LNCAP (cell line): ENCODE measurements around the gene MED13.
A peak's percentile ranks its signal among the peaks of the same experiment; 100 is the strongest.

Experiments
- TF ChIP-seq, protein P1 (sequence below): fragments of 450-650 bp; IDR thresholded peaks from 2 replicates; pipeline ENCODE4 v1.5.1; 2017; ENCODE audit warnings: mild to moderate bottlenecking

MED13 gene, protein sequence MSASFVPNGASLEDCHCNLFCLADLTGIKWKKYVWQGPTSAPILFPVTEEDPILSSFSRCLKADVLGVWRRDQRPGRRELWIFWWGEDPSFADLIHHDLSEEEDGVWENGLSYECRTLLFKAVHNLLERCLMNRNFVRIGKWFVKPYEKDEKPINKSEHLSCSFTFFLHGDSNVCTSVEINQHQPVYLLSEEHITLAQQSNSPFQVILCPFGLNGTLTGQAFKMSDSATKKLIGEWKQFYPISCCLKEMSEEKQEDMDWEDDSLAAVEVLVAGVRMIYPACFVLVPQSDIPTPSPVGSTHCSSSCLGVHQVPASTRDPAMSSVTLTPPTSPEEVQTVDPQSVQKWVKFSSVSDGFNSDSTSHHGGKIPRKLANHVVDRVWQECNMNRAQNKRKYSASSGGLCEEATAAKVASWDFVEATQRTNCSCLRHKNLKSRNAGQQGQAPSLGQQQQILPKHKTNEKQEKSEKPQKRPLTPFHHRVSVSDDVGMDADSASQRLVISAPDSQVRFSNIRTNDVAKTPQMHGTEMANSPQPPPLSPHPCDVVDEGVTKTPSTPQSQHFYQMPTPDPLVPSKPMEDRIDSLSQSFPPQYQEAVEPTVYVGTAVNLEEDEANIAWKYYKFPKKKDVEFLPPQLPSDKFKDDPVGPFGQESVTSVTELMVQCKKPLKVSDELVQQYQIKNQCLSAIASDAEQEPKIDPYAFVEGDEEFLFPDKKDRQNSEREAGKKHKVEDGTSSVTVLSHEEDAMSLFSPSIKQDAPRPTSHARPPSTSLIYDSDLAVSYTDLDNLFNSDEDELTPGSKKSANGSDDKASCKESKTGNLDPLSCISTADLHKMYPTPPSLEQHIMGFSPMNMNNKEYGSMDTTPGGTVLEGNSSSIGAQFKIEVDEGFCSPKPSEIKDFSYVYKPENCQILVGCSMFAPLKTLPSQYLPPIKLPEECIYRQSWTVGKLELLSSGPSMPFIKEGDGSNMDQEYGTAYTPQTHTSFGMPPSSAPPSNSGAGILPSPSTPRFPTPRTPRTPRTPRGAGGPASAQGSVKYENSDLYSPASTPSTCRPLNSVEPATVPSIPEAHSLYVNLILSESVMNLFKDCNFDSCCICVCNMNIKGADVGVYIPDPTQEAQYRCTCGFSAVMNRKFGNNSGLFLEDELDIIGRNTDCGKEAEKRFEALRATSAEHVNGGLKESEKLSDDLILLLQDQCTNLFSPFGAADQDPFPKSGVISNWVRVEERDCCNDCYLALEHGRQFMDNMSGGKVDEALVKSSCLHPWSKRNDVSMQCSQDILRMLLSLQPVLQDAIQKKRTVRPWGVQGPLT (N-terminal part only)

DNA sequence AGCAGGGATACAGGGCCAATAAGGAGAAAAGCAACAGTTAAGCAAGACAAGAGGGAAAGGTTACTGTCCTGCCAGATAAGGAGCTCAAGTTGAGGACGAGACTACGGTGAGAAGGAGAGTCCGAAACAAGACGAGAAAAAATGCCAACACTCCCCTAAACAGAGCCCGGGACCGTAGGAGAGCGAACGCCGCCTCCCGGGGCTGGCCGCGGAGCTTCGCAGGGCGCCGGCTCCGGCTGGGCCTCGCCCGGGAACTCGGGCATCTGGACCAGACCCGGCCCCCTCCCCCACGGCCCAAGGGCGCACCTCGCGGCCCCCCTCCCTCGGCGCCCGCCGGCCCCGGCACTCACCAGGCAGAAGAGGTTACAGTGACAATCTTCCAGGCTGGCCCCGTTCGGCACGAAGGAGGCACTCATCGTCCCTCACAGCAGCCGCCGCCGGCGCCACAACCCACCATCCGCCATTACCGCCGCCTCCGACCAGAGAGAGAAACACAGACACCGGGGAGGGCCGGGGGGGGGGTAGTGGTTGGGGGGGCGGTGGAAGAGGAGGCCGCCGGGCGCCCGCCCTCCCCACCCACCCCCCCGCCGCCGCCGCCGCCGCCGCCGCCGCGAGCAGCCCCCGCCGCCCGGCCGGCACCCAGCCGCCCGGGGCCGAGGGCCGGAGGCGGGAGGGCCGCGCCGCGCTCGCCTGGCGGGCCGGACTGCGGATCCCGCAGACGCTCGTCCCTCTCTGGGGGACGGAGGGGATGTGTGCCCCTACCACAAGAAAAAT, at the start of gene MED13:
TSS of gene MED13 (minus strand) at position 488 of the 773 bp plus-strand sequence. CDS start at position 415, 73 bp downstream.
- TF ChIP-seq, protein P1, sequence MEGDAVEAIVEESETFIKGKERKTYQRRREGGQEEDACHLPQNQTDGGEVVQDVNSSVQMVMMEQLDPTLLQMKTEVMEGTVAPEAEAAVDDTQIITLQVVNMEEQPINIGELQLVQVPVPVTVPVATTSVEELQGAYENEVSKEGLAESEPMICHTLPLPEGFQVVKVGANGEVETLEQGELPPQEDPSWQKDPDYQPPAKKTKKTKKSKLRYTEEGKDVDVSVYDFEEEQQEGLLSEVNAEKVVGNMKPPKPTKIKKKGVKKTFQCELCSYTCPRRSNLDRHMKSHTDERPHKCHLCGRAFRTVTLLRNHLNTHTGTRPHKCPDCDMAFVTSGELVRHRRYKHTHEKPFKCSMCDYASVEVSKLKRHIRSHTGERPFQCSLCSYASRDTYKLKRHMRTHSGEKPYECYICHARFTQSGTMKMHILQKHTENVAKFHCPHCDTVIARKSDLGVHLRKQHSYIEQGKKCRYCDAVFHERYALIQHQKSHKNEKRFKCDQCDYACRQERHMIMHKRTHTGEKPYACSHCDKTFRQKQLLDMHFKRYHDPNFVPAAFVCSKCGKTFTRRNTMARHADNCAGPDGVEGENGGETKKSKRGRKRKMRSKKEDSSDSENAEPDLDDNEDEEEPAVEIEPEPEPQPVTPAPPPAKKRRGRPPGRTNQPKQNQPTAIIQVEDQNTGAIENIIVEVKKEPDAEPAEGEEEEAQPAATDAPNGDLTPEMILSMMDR: no peak

DNA sequence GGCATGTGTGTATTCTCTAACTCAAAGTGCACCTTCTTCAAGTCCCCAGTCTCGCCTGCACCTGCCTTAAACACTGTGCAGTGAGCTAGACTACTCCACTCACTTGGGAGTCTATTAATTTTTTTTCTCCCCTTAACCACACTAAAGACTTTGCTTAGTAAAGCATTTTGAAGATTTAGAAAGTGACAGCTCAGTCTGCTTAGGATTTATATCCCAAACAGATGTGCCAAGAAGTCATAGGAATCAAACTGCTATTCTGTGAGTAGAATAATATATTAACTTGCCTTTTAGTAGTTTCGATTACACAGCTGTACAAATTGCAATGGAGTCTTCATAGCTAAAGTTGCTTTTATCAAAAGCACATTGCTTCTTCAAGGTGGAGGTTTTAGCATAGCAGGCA, 47.2 kb upstream of the MED13 start:
- TF ChIP-seq, protein P1: no peak

DNA sequence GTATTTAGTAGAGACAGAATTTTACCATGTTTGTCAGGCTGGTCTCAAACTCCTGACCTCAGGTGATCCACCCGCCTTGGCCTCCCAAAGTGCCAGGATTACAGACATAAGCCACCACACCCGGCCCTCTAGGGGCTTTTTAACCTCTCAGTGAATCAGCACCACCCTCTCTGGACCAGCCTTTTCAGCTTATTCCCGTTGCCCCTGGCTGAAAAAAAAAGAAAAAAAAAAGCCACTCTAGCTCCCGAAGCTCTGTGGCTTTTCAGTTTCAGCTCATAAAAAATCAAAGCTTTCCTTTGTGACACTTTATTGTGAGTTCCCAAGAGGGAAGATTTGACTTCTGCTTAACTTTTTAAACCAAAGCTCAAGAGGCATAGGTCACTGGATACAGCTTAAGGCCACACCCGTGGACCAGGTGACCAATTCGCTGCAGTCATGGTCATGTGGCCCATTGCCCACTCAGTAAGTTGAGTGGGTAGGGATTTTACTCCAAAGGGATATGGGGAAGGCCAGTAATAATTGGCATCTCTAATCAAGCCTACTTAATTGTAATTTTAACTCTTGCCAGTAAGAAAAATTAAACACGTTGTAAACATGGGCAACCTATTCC, 46.6 kb upstream of the MED13 start:
- TF ChIP-seq, protein P1: no peak

DNA sequence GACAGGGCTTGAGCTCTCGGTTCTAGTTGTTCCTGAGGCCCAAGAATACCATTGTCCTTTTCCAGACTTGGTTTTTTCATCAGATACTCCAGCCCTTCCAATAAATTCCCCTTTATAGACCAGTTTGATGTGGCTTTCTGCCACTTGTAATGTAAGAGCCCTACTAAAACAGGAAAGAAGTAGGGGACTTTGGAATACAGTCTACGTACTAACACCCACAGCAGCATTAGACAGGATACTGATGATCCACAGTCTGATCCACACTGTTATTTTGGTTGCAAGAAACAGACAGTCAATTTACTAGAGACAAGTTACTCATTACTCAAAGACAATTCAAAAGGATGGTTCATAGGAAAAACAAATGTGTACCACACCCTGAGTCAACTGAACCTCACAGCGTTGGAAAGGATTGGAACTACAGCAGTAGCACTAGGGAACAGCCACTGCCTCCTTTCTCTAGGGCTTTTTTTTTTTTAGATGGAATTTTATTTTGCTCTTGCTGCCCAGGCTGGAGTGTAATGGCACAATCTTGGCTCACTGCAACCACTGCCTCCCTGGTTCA, 45.9 kb upstream of the MED13 start:
- TF ChIP-seq, protein P1: no peak

DNA sequence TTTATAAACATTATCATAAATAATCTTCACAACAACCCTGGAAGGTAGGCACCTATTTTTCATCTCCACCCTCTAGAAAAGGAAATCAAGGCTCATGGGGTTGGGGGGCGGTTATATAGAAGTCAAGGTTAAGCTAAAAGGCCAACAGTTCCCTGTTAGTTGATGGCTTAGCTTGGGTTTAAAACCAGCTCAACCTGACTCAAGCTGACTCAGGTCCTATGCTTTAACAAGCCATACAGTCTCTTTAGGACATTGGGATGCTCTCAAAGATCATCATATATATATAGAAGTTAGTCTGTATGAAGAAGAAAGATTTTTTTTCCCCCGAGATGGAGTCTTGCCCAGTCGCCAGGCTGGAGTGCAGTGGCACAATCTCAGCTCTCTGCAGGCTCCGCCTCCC, 44.8 kb upstream of the MED13 start:
- TF ChIP-seq, protein P1: no peak

DNA sequence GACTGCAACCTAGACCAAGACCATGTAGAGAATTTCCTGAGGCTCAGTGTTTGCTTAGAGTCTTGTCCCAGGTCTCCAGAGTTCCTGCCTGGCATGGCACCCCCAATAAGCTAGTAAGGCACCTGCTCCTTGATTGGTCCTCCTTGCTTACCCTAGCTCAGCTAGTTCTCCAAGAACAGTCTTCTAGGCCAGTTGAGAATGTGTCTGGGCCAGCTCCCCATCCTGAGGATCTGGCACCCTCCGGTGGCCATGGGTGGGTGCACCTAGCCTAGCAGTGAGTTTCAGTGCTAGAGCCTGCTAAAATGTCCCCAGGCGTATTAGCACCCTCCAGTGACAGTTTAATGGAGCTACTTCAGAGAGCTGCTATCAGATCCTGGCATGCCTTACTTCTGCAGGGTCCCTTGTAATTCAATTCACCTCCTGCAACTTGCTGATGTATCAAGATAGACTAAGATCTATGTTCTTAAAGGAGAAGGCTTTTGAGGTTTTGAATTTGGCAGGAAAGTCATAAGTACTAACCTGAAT, 44.4 kb upstream of the MED13 start:
- TF ChIP-seq, protein P1: peak; percentile 90
